A549 (cell line): Measurements from ENCODE around the gene ACOT4. TPM values are rescaled to one million over a fixed set of nuclear protein-coding genes. Genes with fewer than 3 reads are reported as not detected.
A peak's percentile ranks its signal among the peaks of the same experiment; 100 is the strongest.

Experiments
- ATAC-seq, 2 experiments: fragments of 200-7000 bp in 1 of 2; fragments of >200 bp in 1 of 2; cut with Nextera tagmentation in 1 of 2; cut with Tn5 transposase in 1 of 2; 3 replicates each; pipeline versions ENCODE4 v1.8.0 to v1.9.1; 2018 to 2020; ENCODE audit warnings: mild to moderate bottlenecking in 1 of 2, moderate library complexity in 1 of 2
- CTCF ChIA-PET: fragments of 300-600 bp; sonication (Branson Sonifier 250); formaldehyde crosslinking; extraction: SDS; loops from one replicate; lab custom pipeline; 2021; ENCODE audit warnings: antibody characterized with exemption, inconsistent platforms; lab: Yijun Ruan, JAX
- POLR2A ChIA-PET: fragments of 350-600 bp; formaldehyde crosslinking; extraction: SDS; loops from one replicate; lab custom pipeline; 2021; ENCODE audit warnings: antibody characterized with exemption, inconsistent platforms; lab: Yijun Ruan, JAX
- DNase-seq, 2 experiments: peaks; one replicate each; pipeline versions ENCODE4 v3.0.0 to v3.0.0-alpha.2; 2011 to 2016; ENCODE audit warnings: low read depth in 1 of 2, low spot score in 1 of 2
- FAIRE-seq: peaks from 2 replicates; lab custom pipeline; 2011; peaks lifted over from hg19 to GRCh38; lab: Jason Lieb, UNC
- H3K27ac ChIP-seq, 2 experiments: fragments of >200 bp; sonication (Bioruptor Twin); formaldehyde crosslinking; 3 replicates each; pipeline ENCODE4 v1.5.1; 2016 to 2017
- H3K4me1 ChIP-seq: fragments of >200 bp; sonication (Bioruptor Twin); formaldehyde crosslinking; 3 replicates; pipeline ENCODE4 v1.6.1; 2016
- H3K4me2 ChIP-seq: fragments of >200 bp; sonication (Bioruptor Twin); formaldehyde crosslinking; 3 replicates; pipeline ENCODE4 v1.6.1; 2016
- H3K4me3 ChIP-seq: fragments of >200 bp; sonication (Bioruptor Twin); formaldehyde crosslinking; 3 replicates; pipeline ENCODE4 v1.5.1; 2016
- H3K9me3 ChIP-seq: fragments of >200 bp; sonication (Bioruptor Twin); formaldehyde crosslinking; 3 replicates; pipeline ENCODE4 v1.6.1; 2016
- BHLHE40 ChIP-seq: IDR thresholded peaks from 2 replicates; pipeline ENCODE4 v1.6.1; 2012; ENCODE audit warnings: low read depth, low read length, inconsistent platforms
- CTCF ChIP-seq: fragments of >200 bp; sonication (Bioruptor Twin); formaldehyde crosslinking; IDR thresholded peaks from 3 replicates; pipeline ENCODE4 v1.5.1; 2016
- EHF ChIP-seq: fragments of 250-450 bp; sonication (Bioruptor Pico); IDR thresholded peaks from 2 replicates; pipeline ENCODE4 v1.5.0; 2020; ENCODE audit warnings: mild to moderate bottlenecking
- EHMT2 ChIP-seq: fragments of 200-600 bp; sonication (generic); IDR thresholded peaks from 2 replicates; pipeline ENCODE4 v1.6.1; 2016; ENCODE audit warnings: antibody characterized with exemption, low read depth, mild to moderate bottlenecking, moderate library complexity
- ESRRA ChIP-seq: fragments of 150-350 bp; IDR thresholded peaks from 2 replicates; pipeline ENCODE4 v1.6.1; 2014; ENCODE audit warnings: mild to moderate bottlenecking, low read length, borderline replicate concordance
- FOSL2 ChIP-seq, 2 experiments: fragments of 450-650 bp in 1 of 2; fragments of >200 bp in 1 of 2; sonication (Bioruptor Twin) in 1 of 2; formaldehyde crosslinking; IDR thresholded peaks; 2 replicates each; pipeline versions ENCODE4 v1.5.0 to v1.6.1; 2016 to 2020; ENCODE audit warnings: mild to moderate bottlenecking in 1 of 2, moderate library complexity in 1 of 2
- HDAC2 ChIP-seq: fragments of 200-600 bp; sonication (generic); IDR thresholded peaks from 2 replicates; pipeline ENCODE4 v1.6.1; 2016
- HEYL ChIP-seq: fragments of 250-450 bp; sonication (Bioruptor Pico); IDR thresholded peaks from 2 replicates; pipeline ENCODE4 v1.8.0; 2021; ENCODE audit warnings: mild to moderate bottlenecking, moderate library complexity
- HOXB13 ChIP-seq: fragments of 250-450 bp; sonication (Bioruptor Pico); IDR thresholded peaks from 2 replicates; pipeline ENCODE4 v1.5.0; 2020; ENCODE audit warnings: low read depth, mild to moderate bottlenecking, moderate library complexity
- MAFK ChIP-seq: fragments of 450-650 bp; IDR thresholded peaks from 2 replicates; pipeline ENCODE4 v1.6.1; 2014; ENCODE audit not compliant: partially characterized antibody
- MAX ChIP-seq: IDR thresholded peaks from 2 replicates; pipeline ENCODE4 v1.6.1; 2012
- POLR2A ChIP-seq: IDR thresholded peaks from 2 replicates; pipeline ENCODE4 v1.6.1; 2012; ENCODE audit warnings: mild to moderate bottlenecking, low read length
- RCOR1 ChIP-seq: fragments of 150-350 bp; IDR thresholded peaks from 2 replicates; pipeline ENCODE4 v1.6.1; 2014; ENCODE audit warnings: antibody characterized with exemption, low read length, low read depth
- RNF2 ChIP-seq: fragments of 200-600 bp; sonication (generic); IDR thresholded peaks from 2 replicates; pipeline ENCODE4 v1.6.1; 2016; ENCODE audit warnings: low read depth, mild to moderate bottlenecking, antibody characterized with exemption, moderate library complexity, borderline replicate concordance
- SMC3 ChIP-seq: fragments of >200 bp; sonication (Bioruptor Twin); formaldehyde crosslinking; IDR thresholded peaks from 3 replicates; pipeline ENCODE4 v1.6.1; 2018; ENCODE audit warnings: inconsistent platforms
- USF2 ChIP-seq: fragments of 450-650 bp; IDR thresholded peaks from 2 replicates; pipeline ENCODE4 v1.6.1; 2014; ENCODE audit warnings: antibody characterized with exemption
- ZFP36 ChIP-seq: fragments of 450-650 bp; IDR thresholded peaks from 2 replicates; pipeline ENCODE4 v1.6.1; 2014; ENCODE audit warnings: borderline replicate concordance; ENCODE audit not compliant: partially characterized antibody
- ZSCAN20 ChIP-seq: fragments of 250-450 bp; sonication (Bioruptor Pico); IDR thresholded peaks from 2 replicates; pipeline ENCODE4 v1.8.0; 2022; ENCODE audit warnings: mild to moderate bottlenecking, moderate library complexity
- WGBS: methylation state at CpG from one replicate; pipeline ENCODE4 v1.1.6; 2017; ENCODE audit errors: missing lambda C conversion rate; 5-methylcytosine and 5-hydroxymethylcytosine counted together
- polyA plus RNA-seq, 4 experiments: library from polyadenylated mRNA; depleted of rRNA in 3 of 4; stranded (reverse); fragments of >200 nt; fragmentation: RNase III in 1 of 4; extraction: RNeasy Plus Mini Kit Qiagen cat#74134 plus additional on column Dnase treatment in 1 of 4; gene quantifications; 2 replicates in 3 of 4; 3 replicates in 1 of 4; pipeline ENCODE4 v1.2.3, GENCODE V29; 2011 to 2017
- TF ChIP-seq, protein P1 (sequence below): fragments of >200 bp; sonication (Bioruptor Twin); formaldehyde crosslinking; IDR thresholded peaks from 2 replicates; pipeline ENCODE4 v1.6.1; 2016
- TF ChIP-seq, protein P2 (sequence below): fragments of 150-350 bp; IDR thresholded peaks from 2 replicates; pipeline ENCODE4 v1.6.1; 2014; ENCODE audit warnings: low read depth, mild to moderate bottlenecking, low read length
- TF ChIP-seq, protein P3 (sequence below): fragments of 250-450 bp; sonication (Bioruptor Pico); IDR thresholded peaks from 2 replicates; pipeline ENCODE4 v1.5.0; 2021; ENCODE audit warnings: mild to moderate bottlenecking, moderate library complexity, borderline replicate concordance
- TF ChIP-seq, protein P4 (sequence below): fragments of >200 bp; sonication (Bioruptor Twin); formaldehyde crosslinking; IDR thresholded peaks from 3 replicates; pipeline ENCODE4 v1.6.1; 2016

The ACOT4 gene
- polyA plus RNA-seq, 2 of the 4 experiments (the other 2 are of a cell fraction) = 1.6 to 2.7 TPM

DNA sequence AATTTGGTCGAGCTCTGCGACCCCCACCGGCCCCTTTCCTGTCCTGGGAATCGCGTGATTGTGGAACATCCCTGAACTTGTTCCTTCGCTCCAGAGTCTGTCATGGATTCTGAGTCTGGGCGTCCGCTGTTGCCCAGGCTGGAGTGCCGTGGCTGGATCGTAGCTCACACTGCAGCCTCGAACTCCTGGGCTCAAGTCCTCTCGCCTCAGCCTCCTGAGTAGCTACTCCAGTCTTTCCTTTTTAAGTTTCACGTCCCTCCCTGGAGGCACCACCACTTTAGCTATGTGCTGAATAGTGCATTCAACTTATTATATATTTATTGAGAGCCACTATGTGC, 21.3 kb downstream of the ACOT4 start:
- no peaks in the 10 kb centered on the region for H3K9me3 ChIP-seq
- TF ChIP-seq HDAC2 (0 out of 2 replicates have a peak, but pooled peaks have one; percentile 1), POLR2A (no peak), RNF2 (no peak), HOXB13 (CRISPR knock-in tag) (0 out of 2 replicates have a peak, but pooled peaks have one; percentile 5)
- TF ChIP-seq, protein P1, sequence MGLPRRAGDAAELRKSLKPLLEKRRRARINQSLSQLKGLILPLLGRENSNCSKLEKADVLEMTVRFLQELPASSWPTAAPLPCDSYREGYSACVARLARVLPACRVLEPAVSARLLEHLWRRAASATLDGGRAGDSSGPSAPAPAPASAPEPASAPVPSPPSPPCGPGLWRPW = no peak
- TF ChIP-seq, protein P2, sequence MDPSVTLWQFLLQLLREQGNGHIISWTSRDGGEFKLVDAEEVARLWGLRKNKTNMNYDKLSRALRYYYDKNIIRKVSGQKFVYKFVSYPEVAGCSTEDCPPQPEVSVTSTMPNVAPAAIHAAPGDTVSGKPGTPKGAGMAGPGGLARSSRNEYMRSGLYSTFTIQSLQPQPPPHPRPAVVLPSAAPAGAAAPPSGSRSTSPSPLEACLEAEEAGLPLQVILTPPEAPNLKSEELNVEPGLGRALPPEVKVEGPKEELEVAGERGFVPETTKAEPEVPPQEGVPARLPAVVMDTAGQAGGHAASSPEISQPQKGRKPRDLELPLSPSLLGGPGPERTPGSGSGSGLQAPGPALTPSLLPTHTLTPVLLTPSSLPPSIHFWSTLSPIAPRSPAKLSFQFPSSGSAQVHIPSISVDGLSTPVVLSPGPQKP = no peak
- ATAC-seq (peak; percentile 66 to 73), FAIRE-seq (no peak), DNase-seq (peak in 1 of 2 experiments; percentile 52)
- CTCF ChIA-PET = interaction anchor here (0.6 to 2.5 kb wide), 9 partner anchors 11 to 436 kb away, joined by 3 to 7 read pairs (median 5); partner anchors contain the start of gene ACOT4
- H3K4me2 ChIP-seq = peak overlapping the region; percentile 79
- POLR2A ChIA-PET = interaction anchor here (0.6 to 2.0 kb wide), 16 partner anchors 11 to 405 kb away, joined by 3 to 21 read pairs (median 4); partner anchors contain the start of genes ACOT1, ACOT2, ACOT4 and PNMA1
- peak overlapping the region; percentile 63 for H3K4me3 ChIP-seq
- 16% methylated on average over 13 of the region's 13 CpGs for WGBS
- H3K27ac ChIP-seq = peak overlapping the region; percentile 74 to 87
- peaks cover 3% of the 10 kb centered on the region; the same call in 1 of the 3 replicates for H3K4me1 ChIP-seq

DNA sequence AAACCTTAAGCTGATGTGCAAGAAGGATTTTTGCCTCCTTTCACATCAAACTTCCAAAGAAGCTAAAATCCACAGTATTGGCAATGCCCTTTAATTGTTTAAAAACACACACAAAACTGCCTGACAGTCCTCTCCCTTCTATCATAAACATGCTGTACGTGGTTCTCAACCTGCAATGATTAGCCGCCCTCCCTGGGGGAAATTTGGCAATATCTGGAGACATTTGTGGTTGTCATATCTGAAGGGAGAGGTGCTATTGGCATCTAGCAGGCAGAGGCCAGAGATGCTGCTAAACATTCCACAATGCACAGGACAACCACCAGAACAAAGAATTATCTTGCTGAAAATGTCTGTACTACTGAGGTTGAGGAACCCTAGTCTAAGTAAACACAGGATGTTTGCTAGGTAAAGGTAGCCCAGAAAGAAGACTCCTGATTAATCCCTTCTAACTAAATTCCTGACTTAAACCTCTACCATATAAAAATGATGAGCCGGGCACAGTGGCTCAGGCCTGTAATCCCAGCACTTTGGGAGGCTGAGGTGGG, 21.8 kb downstream of the ACOT4 start:
- ChIA-PET POLR2A (interaction anchor here (0.8 to 2.0 kb wide), 13 partner anchors 12 to 238 kb away, joined by 3 to 21 read pairs (median 6); partner anchors contain the start of genes ACOT1, ACOT2, ACOT4 and PNMA1), CTCF (interaction anchor here (0.6 to 2.5 kb wide), 5 partner anchors 20 to 276 kb away, joined by 3 to 7 read pairs (median 6); partner anchors contain the start of gene ACOT4)
- WGBS = 71% methylated on average over 3 of the region's 3 CpGs
- TF ChIP-seq ZFP36 (no peak), ESRRA (no peak), MAFK (no peak), CTCF (no peak), MAX (no peak), USF2 (no peak), EHF (CRISPR knock-in tag) (no peak)
- TF ChIP-seq, protein P3, sequence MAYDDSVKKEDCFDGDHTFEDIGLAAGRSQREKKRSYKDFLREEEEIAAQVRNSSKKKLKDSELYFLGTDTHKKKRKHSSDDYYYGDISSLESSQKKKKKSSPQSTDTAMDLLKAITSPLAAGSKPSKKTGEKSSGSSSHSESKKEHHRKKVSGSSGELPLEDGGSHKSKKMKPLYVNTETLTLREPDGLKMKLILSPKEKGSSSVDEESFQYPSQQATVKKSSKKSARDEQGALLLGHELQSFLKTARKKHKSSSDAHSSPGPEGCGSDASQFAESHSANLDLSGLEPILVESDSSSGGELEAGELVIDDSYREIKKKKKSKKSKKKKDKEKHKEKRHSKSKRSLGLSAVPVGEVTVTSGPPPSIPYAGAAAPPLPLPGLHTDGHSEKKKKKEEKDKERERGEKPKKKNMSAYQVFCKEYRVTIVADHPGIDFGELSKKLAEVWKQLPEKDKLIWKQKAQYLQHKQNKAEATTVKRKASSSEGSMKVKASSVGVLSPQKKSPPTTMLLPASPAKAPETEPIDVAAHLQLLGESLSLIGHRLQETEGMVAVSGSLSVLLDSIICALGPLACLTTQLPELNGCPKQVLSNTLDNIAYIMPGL (CRISPR knock-in tag) = no peak
- peak overlapping the region; percentile 79 for H3K4me2 ChIP-seq
- FAIRE-seq = no peak
- H3K4me1 ChIP-seq = peaks cover 3% of the 10 kb centered on the region; the same call in 1 of the 3 replicates
- peak overlapping the region; percentile 63; the same call in 2 of the 3 replicates for H3K4me3 ChIP-seq
- H3K9me3 ChIP-seq = no peaks in the 10 kb centered on the region
- no peak for ATAC-seq
- no peak for DNase-seq
- H3K27ac ChIP-seq = no peak overlapping the region

GRCh38 chr14:73616831-73617230, 25.2 kb downstream of the ACOT4 start:
- 66% methylated on average over 4 of the region's 4 CpGs for WGBS
- ATAC-seq (no peak), FAIRE-seq (no peak), DNase-seq (no peak)
- Histone ChIP-seq H3K27ac (no peak overlapping the region), H3K4me2 (no peak overlapping the region), H3K4me3 (no peak overlapping the region), H3K4me1 (peaks cover 3% of the 10 kb centered on the region; the same call in 1 of the 3 replicates), H3K9me3 (no peaks in the 10 kb centered on the region)
- ChIA-PET CTCF (interaction anchor here (0.6 to 1.3 kb wide), 3 partner anchors 14 to 20 kb away, joined by 3 read pairs; no protein-coding TSS in a partner anchor), POLR2A (no interaction called here)
- TF ChIP-seq EHMT2 = no peak
- no peak for TF ChIP-seq RCOR1
- TF ChIP-seq MAX = no peak
- TF ChIP-seq SMC3 = no peak
- TF ChIP-seq BHLHE40 = no peak
- TF ChIP-seq HEYL (CRISPR knock-in tag) = no peak
- TF ChIP-seq ZSCAN20 (CRISPR knock-in tag) = no peak
- TF ChIP-seq FOSL2 (IDR thresholded peaks at IDR 0.05) = no peak
- no peak for TF ChIP-seq FOSL2 (CRISPR knock-in tag; IDR thresholded peaks at IDR 0.05)
- TF ChIP-seq, protein P4, sequence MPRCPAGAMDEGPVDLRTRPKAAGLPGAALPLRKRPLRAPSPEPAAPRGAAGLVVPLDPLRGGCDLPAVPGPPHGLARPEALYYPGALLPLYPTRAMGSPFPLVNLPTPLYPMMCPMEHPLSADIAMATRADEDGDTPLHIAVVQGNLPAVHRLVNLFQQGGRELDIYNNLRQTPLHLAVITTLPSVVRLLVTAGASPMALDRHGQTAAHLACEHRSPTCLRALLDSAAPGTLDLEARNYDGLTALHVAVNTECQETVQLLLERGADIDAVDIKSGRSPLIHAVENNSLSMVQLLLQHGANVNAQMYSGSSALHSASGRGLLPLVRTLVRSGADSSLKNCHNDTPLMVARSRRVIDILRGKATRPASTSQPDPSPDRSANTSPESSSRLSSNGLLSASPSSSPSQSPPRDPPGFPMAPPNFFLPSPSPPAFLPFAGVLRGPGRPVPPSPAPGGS = no peak
